Endothelial cell of umbilical vein (primary cell): ENCODE results near the gene PLB1. TPM values are rescaled to one million over a fixed set of nuclear protein-coding genes. Genes with fewer than 3 reads are reported as not detected.

Experiments
- BruUV-seq: library from RNA; stranded (reverse); fragments of 400-500 nt; replicated peaks from 2 replicates; lab custom pipeline; 2021; lab: Mats Ljungman, UMichigan
- CTCF ChIA-PET: fragments of 300-600, 350-600 bp; sonication (Branson Sonifier 250); formaldehyde crosslinking; loops from one replicate; lab custom pipeline; 2021; ENCODE audit warnings: antibody characterized with exemption, inconsistent platforms; lab: Charles Lee
- POLR2A ChIA-PET: fragments of 300-600, 350-600 bp; sonication (Branson Sonifier 250); formaldehyde crosslinking; loops from one replicate; lab custom pipeline; 2021; ENCODE audit warnings: antibody characterized with exemption, inconsistent platforms; lab: Charles Lee
- DNase-seq: peaks from one replicate; pipeline ENCODE4 v3.0.0-alpha.2; 2011; ENCODE audit warnings: low read depth, low spot score
- FAIRE-seq: peaks from 2 replicates; lab custom pipeline; 2011; peaks lifted over from hg19 to GRCh38; lab: Jason Lieb, UNC
- H2AFZ ChIP-seq: 2 replicates; pipeline ENCODE4 v1.6.0; 2012; ENCODE audit warnings: low read depth, low read length, control low read depth, inconsistent platforms
- H3K27ac ChIP-seq: 2 replicates; pipeline ENCODE4 v1.5.1; 2011; ENCODE audit warnings: low read depth, mild to moderate bottlenecking, control low read depth, low read length, moderate library complexity; ENCODE audit not compliant: insufficient read depth
- H3K27me3 ChIP-seq, 2 experiments: 2 replicates each; pipeline versions ENCODE4 v1.6.0 to v1.6.1; 2011; ENCODE audit warnings: low read length in 2 of 2, mixed read lengths in 1 of 2; ENCODE audit not compliant: control insufficient read depth in 2 of 2, insufficient read depth in 2 of 2
- H3K36me3 ChIP-seq, 2 experiments: 2 replicates in 1 of 2; 3 replicates in 1 of 2; pipeline ENCODE4 v1.5.1; 2011; ENCODE audit warnings: low read length in 2 of 2, mild to moderate bottlenecking in 1 of 2, moderate library complexity in 1 of 2; ENCODE audit not compliant: control insufficient read depth in 2 of 2, insufficient read depth in 2 of 2; ENCODE audit errors: extremely low read depth in 1 of 2
- H3K4me1 ChIP-seq: 3 replicates; pipeline ENCODE4 v1.5.1; 2011; ENCODE audit warnings: mild to moderate bottlenecking, low read length; ENCODE audit not compliant: control insufficient read depth, insufficient read depth; ENCODE audit errors: extremely low read depth
- H3K4me2 ChIP-seq: 2 replicates; pipeline ENCODE4 v1.6.1; 2011; ENCODE audit warnings: low read length, control low read depth, mixed read lengths; ENCODE audit not compliant: insufficient read depth
- H3K4me3 ChIP-seq, 3 experiments: fragments of 200-600 bp in 1 of 3; sonication (generic), shearing (Covaris generic) in 1 of 3; replicated peaks in 1 of 3; 2 replicates each; pipeline ENCODE4 v1.5.1; 2011 to 2016; ENCODE audit warnings: control low read depth in 3 of 3, low read length in 3 of 3, mild to moderate bottlenecking in 2 of 3, inconsistent platforms in 1 of 3, low read depth in 1 of 3, moderate library complexity in 1 of 3; ENCODE audit not compliant: insufficient read depth in 1 of 3
- H3K79me2 ChIP-seq: 2 replicates; pipeline ENCODE4 v1.6.0; 2012; ENCODE audit warnings: low read length, inconsistent platforms; ENCODE audit not compliant: control insufficient read depth, insufficient read depth
- H3K9ac ChIP-seq: replicated peaks from 2 replicates; pipeline ENCODE3; 2011; ENCODE audit warnings: low read length, control low read depth; ENCODE audit not compliant: insufficient read depth; ENCODE audit errors: extremely low read depth
- H3K9me1 ChIP-seq: replicated peaks from 3 replicates; pipeline ENCODE4 v1.6.0; 2011; ENCODE audit warnings: mild to moderate bottlenecking, low read length; ENCODE audit not compliant: control insufficient read depth, insufficient read depth; ENCODE audit errors: extremely low read depth
- H3K9me3 ChIP-seq: replicated peaks from 2 replicates; pipeline ENCODE4 v1.5.1; 2012; ENCODE audit warnings: low read length, inconsistent platforms; ENCODE audit not compliant: control insufficient read depth, insufficient read depth
- H4K20me1 ChIP-seq: replicated peaks from 2 replicates; pipeline ENCODE3; 2011; ENCODE audit warnings: mild to moderate bottlenecking, low read length; ENCODE audit not compliant: control insufficient read depth, insufficient read depth; ENCODE audit errors: extremely low read depth
- CTCF ChIP-seq, 2 donors: IDR thresholded peaks; 1 replicate in 1 of 2; 2 replicates in 1 of 2; pipeline ENCODE4 v1.5.1; 2011; ENCODE audit warnings: low read length in 2 of 2, mild to moderate bottlenecking in 2 of 2, moderate library complexity in 2 of 2, control low read depth in 1 of 2, inconsistent platforms in 1 of 2, low read depth in 1 of 2; ENCODE audit not compliant: insufficient read depth in 1 of 2; ENCODE audit errors: extremely low read depth in 1 of 2
- EZH2 ChIP-seq: IDR thresholded peaks from 2 replicates; pipeline ENCODE4 v1.6.1; 2012; ENCODE audit warnings: borderline replicate concordance, low read depth, mild to moderate bottlenecking, moderate library complexity, low read length, inconsistent platforms; ENCODE audit not compliant: severe bottlenecking
- FOS ChIP-seq: IDR thresholded peaks from 2 replicates; pipeline ENCODE4 v1.6.1; 2011; ENCODE audit warnings: mild to moderate bottlenecking, low read length, moderate library complexity, borderline replicate concordance; ENCODE audit not compliant: insufficient read depth
- GATA2 ChIP-seq: IDR thresholded peaks from 2 replicates; pipeline ENCODE4 v1.7.0; 2011; ENCODE audit warnings: low read depth, mild to moderate bottlenecking, moderate library complexity, mixed read lengths, low read length; ENCODE audit not compliant: insufficient read length, insufficient read depth
- JUN ChIP-seq: IDR thresholded peaks from 2 replicates; pipeline ENCODE4 v1.6.1; 2011; ENCODE audit warnings: borderline replicate concordance, low read depth; ENCODE audit not compliant: insufficient read length, insufficient read depth
- MAX ChIP-seq: IDR thresholded peaks from 2 replicates; pipeline ENCODE4 v1.6.1; 2011; ENCODE audit not compliant: insufficient read depth, insufficient read length
- MYC ChIP-seq: IDR thresholded peaks from one replicate; pipeline ENCODE4 v1.6.1; 2011; ENCODE audit warnings: mild to moderate bottlenecking, low read depth, low read length
- POLR2A ChIP-seq: IDR thresholded peaks from 2 replicates; pipeline ENCODE4 v1.6.1; 2012; ENCODE audit warnings: low read depth, mild to moderate bottlenecking, control low read depth, low read length
- POLR2AphosphoS5 ChIP-seq: IDR thresholded peaks from 2 replicates; pipeline ENCODE4 v1.6.1; 2012; ENCODE audit warnings: low read depth, mild to moderate bottlenecking, control low read depth, low read length, moderate library complexity; ENCODE audit not compliant: insufficient read depth
- dilution Hi-C: fragments of 300-500 bp; cut with MboI; formaldehyde crosslinking; loops from one replicate; pipeline ENCODE4 v1.15.0; 2019; ENCODE audit warnings: low sequenced_read_pairs; ENCODE audit not compliant: extremely low pct_ligation_motif_present
- intact Hi-C: fragments of 100-400 bp; cut with micrococcal nuclease; formaldehyde crosslinking; loops from one replicate; pipeline ENCODE4 v1.10.0; 2022
- polyA plus RNA-seq, 4 experiments: library from polyadenylated mRNA; depleted of rRNA in 3 of 4; stranded (reverse) in 3 of 4; unstranded in 1 of 4; fragments of >200 nt; gene quantifications; 2 replicates each; pipeline versions ENCODE4 v1.2.1 to v1.2.3, GENCODE V29; 2011 to 2012; ENCODE audit warnings: missing spikeins in 1 of 4
- total RNA-seq: library from RNA; stranded (reverse); gene quantifications from 2 replicates; pipeline ENCODE4 v1.2.3, GENCODE V29; 2021

The PLB1 gene
- total and polyA plus RNA-seq, 2 donors (not counting 3 experiments of a cell fraction or from before 2014, with no cell fraction given): 0.75 to 0.80 TPM

- H3K36me3 ChIP-seq: no peaks in the 10 kb centered on the region
- H3K27ac ChIP-seq: peak overlapping the region; percentile 91
- POLR2A ChIA-PET: interaction anchor here (0.6 kb wide), 2 partner anchors 168 to 193 kb away, joined by 3 to 8 read pairs; partner anchors contain the start of gene PPP1CB
- TF ChIP-seq JUN (peak; percentile 81), CTCF (IDR thresholded peaks at IDR 0.05; ENCODE audit: extremely low read depth in 1 of 2, insufficient read depth in 1 of 2, low read depth in 1 of 2, low read length in 2 of 2) (no peak), MYC (peak; percentile 98), FOS (peak; percentile 99), GATA2 (peak; percentile 71), POLR2AphosphoS5 (peak; percentile 93), EZH2 (no peak), POLR2A (peak; percentile 36), MAX (peak; percentile 67)
- H4K20me1 ChIP-seq: no peaks in the 10 kb centered on the region
- FAIRE-seq (peak; percentile 99), DNase-seq (peak; percentile 98)
- peak overlapping the region; percentile 76 for H2AFZ ChIP-seq
- BruUV-seq: no TSS peak
- no peaks in the 10 kb centered on the region for H3K9me1 ChIP-seq
- no peaks in the 10 kb centered on the region for H3K27me3 ChIP-seq
- H3K4me1 ChIP-seq: peaks cover 23% of the 10 kb centered on the region
- H3K4me2 ChIP-seq: peak overlapping the region; percentile 46
- CTCF ChIA-PET: interaction anchor here (1.0 to 3.6 kb wide), 5 partner anchors 10 to 168 kb away, joined by 3 to 64 read pairs (median 7); partner anchors contain the start of gene PPP1CB
- H3K4me3 ChIP-seq: no peak overlapping the region
- dilution Hi-C loops (no loop called here), intact Hi-C loops (loop anchor here (1.0 kb wide), 3 partner anchors 10 to 26 kb away; no protein-coding TSS in a partner anchor)
- peak overlapping the region; percentile 73 for H3K9ac ChIP-seq
- H3K79me2 ChIP-seq: no peaks in the 10 kb centered on the region
- H3K9me3 ChIP-seq: no peaks in the 10 kb centered on the region
These were observed 88.2 kb downstream of the PLB1 start for GRCh38 chr2:28583899-28584553.
